NCI-H748 (cell line): Measurements from ENCODE around the gene NANOS3.

Experiments
- DNase-seq: peaks from one replicate; lab custom pipeline; 2025; ENCODE audit not compliant: unreplicated experiment; lab: John Stamatoyannopoulos, UW

Gene NANOS3

GRCh38 chr19:13884726-13885591, 8.0 kb downstream of the NANOS3 start:
- no peak for DNase-seq

GRCh38 chr19:13885826-13886365, 9.0 kb downstream of the NANOS3 start:
- DNase-seq = no peak

- no peak for DNase-seq
Measured at GRCh38 chr19:13887018-13887436, 10.1 kb downstream of the NANOS3 start.

- DNase-seq = no peak
Measured at GRCh38 chr19:13887517-13887916, 10.6 kb downstream of the NANOS3 start.

- no peak for DNase-seq
Measured at GRCh38 chr19:13888281-13888680, 11.3 kb downstream of the NANOS3 start.

GRCh38 chr19:13890136-13890535, 13.2 kb downstream of the NANOS3 start:
- DNase-seq = no peak

- DNase-seq = no peak
Measured at GRCh38 chr19:13892870-13893269, 15.9 kb downstream of the NANOS3 start.

GRCh38 chr19:13894552-13894951, 17.6 kb downstream of the NANOS3 start:
- DNase-seq = no peak

GRCh38 chr19:13896227-13896626, 19.3 kb downstream of the NANOS3 start:
- no peak for DNase-seq

GRCh38 chr19:13899393-13899792, 22.5 kb downstream of the NANOS3 start:
- DNase-seq = no peak

GRCh38 chr19:13899912-13900584, 23.1 kb downstream of the NANOS3 start:
- no peak for DNase-seq

GRCh38 chr19:13902993-13903555, 26.1 kb downstream of the NANOS3 start:
- DNase-seq = peak; percentile 4

- peak; percentile 91 for DNase-seq
Measured at GRCh38 chr19:13905634-13906520, 28.9 kb downstream of the NANOS3 start, which contains the start of the genes BRME1 and CC2D1A. BRME1 (minus strand) TSS chr19:13906117; CDS start chr19:13904892, 1,225 bp downstream. CC2D1A (plus strand) TSS chr19:13906201; CDS start chr19:13906442, 241 bp downstream.

GRCh38 chr19:13906521-13906904, 29.6 kb downstream of the NANOS3 start:
- peak; percentile 41 for DNase-seq

GRCh38 chr19:13906910-13907309, 30.0 kb downstream of the NANOS3 start:
- no peak for DNase-seq

- DNase-seq = no peak
Measured at GRCh38 chr19:13908674-13909073, 31.7 kb downstream of the NANOS3 start.

GRCh38 chr19:13909430-13909829, 32.5 kb downstream of the NANOS3 start:
- no peak for DNase-seq

- no peak for DNase-seq
Measured at GRCh38 chr19:13913352-13913751, 36.4 kb downstream of the NANOS3 start.

- no peak for DNase-seq
Measured at GRCh38 chr19:13914777-13915176, 37.8 kb downstream of the NANOS3 start.

- no peak for DNase-seq
Measured at GRCh38 chr19:13917888-13918406, 41.0 kb downstream of the NANOS3 start.
